ENCODE results near the gene FAM83G.

Gene FAM83G

GRCh38 chr17:18928628-18929125, 75.9 kb downstream of the FAM83G start:
- H3K4me3 ChIP-seq (ENCODE audit: low read depth, low read length) = no peak overlapping the region
- peak; percentile 27 for TF ChIP-seq CTCF (IDR thresholded peaks at IDR 0.05; ENCODE audit: insufficient read depth, low read depth, low read length, missing control alignments)
- peak; percentile 49 for DNase-seq (ENCODE audit: low read depth)

GRCh38 chr17:18925187-18925586, 79.4 kb downstream of the FAM83G start:
- no peak for TF ChIP-seq CTCF (IDR thresholded peaks at IDR 0.05; ENCODE audit: insufficient read depth, low read depth, low read length, missing control alignments)
- DNase-seq (ENCODE audit: low read depth) = peak; percentile 49
- no peak overlapping the region for H3K4me3 ChIP-seq (ENCODE audit: low read depth, low read length)

GRCh38 chr17:18922596-18922995, 82.0 kb downstream of the FAM83G start:
- peak overlapping the region; percentile 42 for H3K4me3 ChIP-seq (ENCODE audit: low read depth, low read length)
- peak; percentile 57 for DNase-seq (ENCODE audit: low read depth)

- peak; percentile 88 for DNase-seq (ENCODE audit: low read depth)
- TF ChIP-seq CTCF (IDR thresholded peaks at IDR 0.05; ENCODE audit: insufficient read depth, low read depth, low read length, missing control alignments) = no peak
- H3K4me3 ChIP-seq (ENCODE audit: low read depth, low read length) = peak overlapping the region; percentile 44
Measured at GRCh38 chr17:18921912-18922451, 82.6 kb downstream of the FAM83G start.

- no peak for TF ChIP-seq CTCF (IDR thresholded peaks at IDR 0.05; ENCODE audit: insufficient read depth, low read depth, low read length, missing control alignments)
- DNase-seq (ENCODE audit: low read depth) = no peak
- H3K4me3 ChIP-seq (ENCODE audit: low read depth, low read length) = peak overlapping the region; percentile 44
Measured at GRCh38 chr17:18921485-18921884, 83.1 kb downstream of the FAM83G start.

GRCh38 chr17:18920911-18921441, 83.6 kb downstream of the FAM83G start:
- peak overlapping the region; percentile 44 for H3K4me3 ChIP-seq (ENCODE audit: low read depth, low read length)
- peak; percentile 83 for DNase-seq (ENCODE audit: low read depth)

GRCh38 chr17:18919963-18920362, 84.6 kb downstream of the FAM83G start:
- TF ChIP-seq CTCF (IDR thresholded peaks at IDR 0.05; ENCODE audit: insufficient read depth, low read depth, low read length, missing control alignments) = no peak
- H3K4me3 ChIP-seq (ENCODE audit: low read depth, low read length) = 0 out of 2 replicates have a peak overlapping the region, but pooled peaks have one; percentile 11
- DNase-seq (ENCODE audit: low read depth) = no peak

More at GRCh38 chr17:18920911-18921441, 83.6 kb downstream of the FAM83G start:
- no peak for TF ChIP-seq CTCF (IDR thresholded peaks at IDR 0.05; ENCODE audit: insufficient read depth, low read depth, low read length, missing control alignments)
